Tongue (tissue), 2 donors: ENCODE results near the gene CSAD. TPM values are rescaled to one million over a fixed set of nuclear protein-coding genes. Genes with fewer than 3 reads are reported as not detected.

ENCODE experiments used
- DNase-seq: peaks from one replicate; pipeline ENCODE4 v3.0.0-alpha.2; 2015
- total RNA-seq: library from RNA; depleted of rRNA; stranded (reverse); fragments of >200 nt; gene quantifications from one replicate; pipeline ENCODE4 v1.2.3, GENCODE V29; 2014

The CSAD gene
- total RNA-seq, 1 donor from 2014 or later = 22.2 TPM

DNA sequence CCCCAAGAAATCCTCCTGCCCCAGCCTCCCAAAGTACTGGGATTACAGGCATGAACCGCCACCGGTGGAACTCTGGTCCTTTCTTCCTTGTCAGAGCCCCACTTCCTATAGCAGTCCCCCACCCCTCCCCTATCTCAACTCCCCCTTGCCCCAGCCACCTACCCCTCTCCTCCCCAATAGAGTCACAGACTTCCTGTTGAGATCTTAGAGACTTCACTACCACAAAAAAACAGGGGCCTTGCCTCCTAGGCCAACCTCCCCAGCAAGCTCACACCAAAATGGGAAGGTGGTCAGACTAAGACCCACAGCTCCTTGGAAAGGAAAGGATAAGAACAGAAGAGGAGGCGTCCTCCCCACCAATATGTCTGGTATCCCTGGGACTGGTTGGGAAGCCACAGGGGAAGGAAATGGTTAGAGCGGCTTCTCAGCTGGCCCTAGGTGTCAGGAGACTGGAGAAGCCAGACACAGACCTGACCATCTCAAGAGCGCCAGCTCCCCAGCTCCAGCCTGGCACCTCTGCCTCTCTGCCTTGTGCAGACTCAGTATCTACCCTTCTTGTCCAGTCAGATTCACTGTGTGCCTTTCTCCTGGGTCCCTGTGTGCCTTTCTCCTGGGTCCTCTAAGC lies 17.9 kb upstream of the CSAD start:
- DNase-seq = no peak

DNA sequence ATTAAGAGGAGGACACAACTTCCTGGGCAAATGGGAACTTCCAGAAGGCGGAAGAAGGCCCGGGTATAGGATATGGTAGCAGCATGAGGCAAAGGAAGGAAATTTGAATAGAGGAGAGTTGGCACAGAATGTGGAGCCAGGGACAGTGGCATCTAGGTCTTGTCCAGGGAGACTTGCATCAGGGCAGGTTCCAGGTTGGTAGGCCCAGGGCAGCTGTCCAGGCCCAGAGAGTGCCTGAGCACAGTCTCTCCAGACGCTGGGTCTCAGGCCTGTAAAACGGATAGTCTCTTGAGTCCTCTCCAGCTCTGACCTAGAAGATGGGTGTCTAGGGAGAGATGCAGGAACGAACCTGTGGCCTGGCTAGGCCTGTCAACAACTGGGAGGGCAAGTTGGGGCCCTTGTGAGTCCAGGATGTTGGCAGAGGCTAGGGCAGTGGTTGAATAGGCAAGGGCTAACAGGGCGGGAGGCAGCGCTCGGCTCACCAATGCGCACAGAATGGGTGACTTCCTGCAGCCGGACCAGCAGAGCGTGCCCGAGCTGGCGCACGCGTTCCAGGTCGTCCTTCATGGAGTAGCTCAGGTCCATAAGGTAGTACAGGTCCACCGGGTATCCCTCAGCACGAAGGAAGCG lies 16.4 kb upstream of the CSAD start:
- no peak for DNase-seq

DNA sequence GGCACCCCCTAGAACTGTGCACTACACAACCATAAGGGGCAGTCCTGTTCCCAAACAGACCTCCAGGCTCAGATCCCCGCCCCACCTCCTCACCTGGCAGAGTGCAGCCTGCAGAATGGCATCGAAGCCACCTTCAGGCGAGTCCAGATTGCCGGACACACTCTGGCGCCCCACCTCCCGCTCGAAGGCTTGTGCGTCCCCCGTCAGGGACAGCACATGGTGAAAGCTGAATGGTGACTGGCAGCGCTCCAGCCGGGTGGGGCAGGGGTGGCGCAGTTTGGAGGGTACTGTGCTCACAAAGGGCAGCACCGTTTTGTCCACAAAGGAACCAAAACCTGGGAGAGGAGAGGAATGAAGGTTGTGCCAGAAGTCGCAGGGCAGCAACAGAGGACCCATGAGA lies 15.8 kb upstream of the CSAD start:
- DNase-seq = no peak

DNA sequence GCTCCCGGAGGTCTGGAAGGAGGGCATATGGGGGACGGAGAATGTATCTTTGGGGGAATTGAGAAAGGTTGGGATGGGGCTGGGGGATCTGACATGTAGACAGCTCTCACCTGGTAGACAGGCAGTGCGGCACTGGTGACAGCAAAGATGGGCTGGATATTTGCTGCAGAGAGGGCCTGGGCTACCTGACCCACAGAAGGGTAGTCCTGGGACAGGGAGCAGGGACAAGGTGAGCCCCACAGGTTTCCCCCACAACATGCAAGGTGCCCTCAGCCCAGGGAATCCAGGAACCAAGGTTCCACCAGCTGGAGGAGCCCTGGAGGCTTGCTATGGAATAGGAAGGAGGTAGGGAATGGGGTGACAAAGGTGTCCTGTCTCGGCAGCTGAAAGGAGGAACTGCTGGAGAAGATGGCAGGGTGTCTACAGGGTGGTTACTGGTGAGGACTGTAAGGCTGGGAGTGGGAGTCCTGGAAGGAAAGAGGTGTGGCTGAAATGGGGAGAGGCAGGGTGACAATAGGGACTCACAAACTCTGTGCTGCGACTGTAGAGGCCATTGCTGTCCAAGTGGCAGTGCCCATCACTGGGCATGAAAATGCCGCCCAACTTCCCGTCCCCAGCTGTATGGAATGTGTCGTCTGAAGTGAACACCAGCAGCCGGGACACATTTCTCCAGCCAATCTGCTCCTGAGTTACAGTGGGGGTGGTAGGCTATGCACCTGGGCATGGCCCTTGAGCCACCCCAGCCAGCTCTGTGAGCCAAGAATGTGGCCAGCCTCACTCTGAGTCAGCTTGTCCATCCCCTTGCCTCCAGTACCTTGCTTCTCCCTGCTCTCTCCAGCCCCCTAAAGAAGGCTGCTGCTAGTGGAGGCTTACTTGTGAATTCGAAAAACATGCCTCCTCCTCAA lies 15.0 kb upstream of the CSAD start:
- DNase-seq = no peak

DNA sequence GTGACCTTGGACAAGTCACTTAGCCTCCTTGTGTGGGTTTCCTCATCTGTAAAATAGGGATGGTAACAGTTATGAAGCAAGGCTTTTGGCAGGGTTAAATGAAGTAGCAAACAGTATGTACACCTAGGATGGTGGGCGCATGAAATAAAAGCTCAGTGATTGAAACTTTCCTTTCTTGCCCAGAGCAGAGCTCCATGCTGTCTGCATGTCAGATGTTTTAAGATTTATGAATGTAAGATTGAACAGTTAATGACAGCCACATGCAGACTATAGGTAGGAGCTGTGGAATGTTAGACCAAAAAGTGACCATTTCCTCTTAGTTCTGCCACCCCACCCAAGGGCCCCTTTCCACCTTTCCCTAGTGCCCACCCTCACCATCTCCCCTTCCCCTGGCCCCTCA lies 14.2 kb upstream of the CSAD start:
- DNase-seq = no peak

DNA sequence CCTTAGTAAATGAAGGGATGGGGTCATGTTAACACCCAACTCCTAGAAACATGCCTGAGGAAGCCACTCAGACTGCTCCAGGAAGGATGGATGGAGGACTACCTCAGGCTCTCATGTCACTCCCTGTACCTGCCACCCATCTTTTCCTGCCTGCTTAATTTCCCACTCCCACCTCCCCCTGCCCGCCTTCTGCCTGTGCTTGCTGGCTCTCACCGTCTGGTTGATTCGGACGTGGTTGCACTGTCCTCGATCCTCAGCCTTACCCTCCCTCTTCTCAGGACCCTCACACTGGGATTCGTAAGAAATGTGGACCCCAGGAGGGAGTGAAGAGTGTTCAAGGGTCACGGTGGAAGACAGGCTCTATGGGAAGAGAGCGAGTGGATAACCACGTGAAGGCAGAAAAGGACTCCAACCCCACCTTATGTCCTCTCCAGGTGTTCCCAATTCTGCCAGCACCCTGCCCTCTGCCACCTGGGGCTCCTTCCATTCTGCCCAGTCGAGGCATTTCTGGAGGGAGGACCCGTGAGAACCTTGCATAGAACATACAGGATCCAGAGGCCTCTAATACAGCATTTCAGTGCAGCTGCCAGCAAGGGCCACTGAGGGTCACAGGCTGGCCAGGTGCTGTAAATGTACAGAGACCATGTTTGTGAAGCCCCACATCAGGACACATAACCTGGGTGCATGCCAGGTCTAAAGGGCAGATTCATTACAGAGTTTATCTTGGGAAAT lies 13.4 kb upstream of the CSAD start:
- no peak for DNase-seq

DNA sequence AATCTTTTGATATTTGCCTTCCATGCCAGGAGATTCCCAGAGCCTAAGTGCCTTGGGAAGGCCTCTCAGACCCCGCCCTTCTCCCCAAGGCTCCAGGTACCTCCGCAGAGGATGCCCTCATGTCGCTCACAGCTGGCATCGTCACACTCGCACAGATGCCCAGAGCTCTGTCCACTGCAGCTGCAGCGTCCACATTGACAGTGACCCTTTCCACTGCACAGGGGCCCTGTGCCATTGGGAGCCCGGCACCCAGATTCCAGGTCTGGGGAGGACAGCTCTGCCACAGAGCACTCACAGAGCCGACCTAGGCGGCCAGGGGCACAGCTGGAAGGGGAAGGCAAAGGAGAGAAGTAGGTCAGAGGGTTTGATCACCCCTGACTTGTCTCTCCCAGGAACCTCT lies 12.3 kb upstream of the CSAD start:
- DNase-seq = no peak

DNA sequence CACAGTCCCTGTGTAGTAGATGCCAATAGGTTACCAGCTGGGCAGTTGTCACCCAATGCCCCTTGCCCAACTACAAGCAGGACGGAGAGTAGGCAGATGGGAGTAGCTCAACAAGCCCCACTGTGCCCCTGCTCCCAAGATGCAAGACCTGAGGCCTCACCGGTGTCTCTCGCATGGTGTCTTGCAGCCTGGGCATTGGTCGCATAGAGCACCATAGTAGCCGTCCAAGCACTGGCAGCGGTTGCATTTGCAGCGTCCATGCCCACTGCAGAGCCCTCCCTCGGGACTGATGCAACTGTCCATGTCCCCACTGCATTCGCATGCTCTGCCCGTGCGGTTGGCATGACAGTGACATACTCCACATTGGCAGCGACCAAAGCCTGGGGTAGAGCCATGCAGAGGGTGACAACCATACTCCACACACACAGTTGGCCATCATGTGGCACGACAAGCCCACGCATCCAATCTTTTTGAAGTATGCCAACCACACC lies 11.9 kb upstream of the CSAD start:
- no peak for DNase-seq

DNA sequence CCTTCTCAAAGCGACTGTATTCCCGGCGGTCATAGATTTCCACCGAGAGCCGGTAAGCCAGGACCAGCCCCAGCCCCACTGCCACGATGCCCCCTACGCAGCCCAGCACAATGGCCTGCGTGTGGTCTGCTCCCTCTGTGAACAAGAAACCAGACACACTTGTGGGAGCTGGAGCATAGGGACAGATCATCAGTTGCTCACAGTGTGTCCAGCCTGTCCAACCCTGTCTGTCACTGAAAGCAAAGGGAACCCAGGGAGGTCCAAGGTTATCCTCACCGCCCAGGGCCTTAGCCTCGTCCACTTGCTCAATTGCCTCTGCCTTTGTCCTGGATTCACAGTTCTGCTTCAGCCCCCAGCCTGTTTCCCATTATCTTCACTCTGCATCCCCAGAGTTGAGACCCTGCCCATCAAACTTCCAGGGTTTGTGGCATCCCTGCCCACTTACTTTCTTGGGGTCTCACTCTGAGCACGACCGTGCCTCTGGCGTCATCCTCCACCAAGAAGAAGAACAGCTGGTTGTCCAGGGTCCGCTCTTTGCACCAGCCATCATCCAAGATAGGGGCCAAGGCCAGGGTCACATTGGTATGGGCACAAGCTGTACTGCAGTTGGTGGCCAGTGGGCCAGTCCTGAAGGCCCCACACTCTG lies 11.3 kb upstream of the CSAD start:
- no peak for DNase-seq

DNA sequence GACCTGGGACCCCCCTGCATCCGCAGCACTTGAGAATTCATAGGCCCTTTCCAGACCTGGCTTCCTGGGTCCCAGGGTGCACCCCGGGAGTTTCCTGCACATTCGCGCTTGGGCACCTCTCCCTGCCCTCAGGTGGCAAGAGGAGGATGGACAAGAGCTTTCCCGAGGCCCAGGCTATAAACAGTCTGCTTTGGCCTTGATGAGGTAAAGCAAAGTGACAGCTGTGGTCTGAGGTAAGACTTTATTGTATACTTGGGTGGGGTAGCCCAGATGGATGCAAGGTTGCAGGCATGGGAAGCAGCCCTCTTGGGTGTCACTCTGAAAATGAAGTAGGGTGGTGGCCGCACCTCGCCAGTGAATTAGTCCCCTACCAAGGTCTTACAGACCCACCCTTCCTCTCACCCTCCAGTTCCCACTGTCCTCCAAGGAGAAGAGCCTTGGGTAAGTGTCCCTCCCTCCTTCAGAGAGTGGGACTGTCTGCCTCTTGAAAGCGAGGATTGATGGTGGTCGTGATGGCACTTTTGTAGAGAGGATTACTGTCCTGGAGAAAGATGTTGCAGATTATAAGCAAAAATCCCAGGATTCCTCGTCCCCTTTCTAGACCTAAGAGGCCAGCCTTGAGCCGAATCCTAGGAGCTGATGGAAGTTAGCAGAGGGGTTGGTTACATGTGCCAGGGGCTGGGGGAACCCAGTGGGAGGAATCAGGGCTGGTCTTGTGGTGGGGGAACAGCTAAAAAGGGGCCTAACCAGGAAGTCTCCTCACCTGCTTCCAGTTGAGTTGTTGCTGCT lies 10.6 kb upstream of the CSAD start:
- no peak for DNase-seq

DNA sequence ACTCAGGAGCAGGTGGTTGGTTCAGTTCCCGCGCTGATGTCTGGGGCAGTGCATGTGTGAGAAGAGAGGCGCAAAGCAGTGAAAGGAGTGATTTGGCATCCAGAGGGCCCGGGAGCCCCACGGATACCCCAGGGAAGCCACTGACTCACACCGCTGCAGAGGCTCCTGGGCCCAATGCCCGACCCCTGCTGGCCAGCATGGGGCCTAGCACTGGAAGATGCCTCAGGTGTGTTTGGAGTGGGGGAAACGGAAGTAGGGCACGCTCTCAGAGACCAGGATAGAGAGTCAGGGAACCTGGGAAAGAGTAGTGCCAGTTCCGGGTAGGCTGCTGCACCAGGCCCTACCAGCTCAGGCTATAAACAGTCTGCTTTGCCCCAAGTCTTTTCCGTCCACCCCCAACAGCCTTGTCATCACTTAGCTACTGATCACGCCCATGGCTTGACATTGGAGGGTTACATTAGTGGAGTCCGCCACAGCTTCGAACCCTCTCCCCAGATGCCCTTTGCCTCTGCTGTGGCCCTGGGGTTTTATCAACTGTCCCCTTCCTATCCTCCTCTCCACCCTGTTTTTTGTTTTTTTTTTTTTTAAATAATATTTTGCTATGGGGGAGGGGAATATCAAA lies 9.5 kb upstream of the CSAD start:
- DNase-seq = peak; percentile 54

DNA sequence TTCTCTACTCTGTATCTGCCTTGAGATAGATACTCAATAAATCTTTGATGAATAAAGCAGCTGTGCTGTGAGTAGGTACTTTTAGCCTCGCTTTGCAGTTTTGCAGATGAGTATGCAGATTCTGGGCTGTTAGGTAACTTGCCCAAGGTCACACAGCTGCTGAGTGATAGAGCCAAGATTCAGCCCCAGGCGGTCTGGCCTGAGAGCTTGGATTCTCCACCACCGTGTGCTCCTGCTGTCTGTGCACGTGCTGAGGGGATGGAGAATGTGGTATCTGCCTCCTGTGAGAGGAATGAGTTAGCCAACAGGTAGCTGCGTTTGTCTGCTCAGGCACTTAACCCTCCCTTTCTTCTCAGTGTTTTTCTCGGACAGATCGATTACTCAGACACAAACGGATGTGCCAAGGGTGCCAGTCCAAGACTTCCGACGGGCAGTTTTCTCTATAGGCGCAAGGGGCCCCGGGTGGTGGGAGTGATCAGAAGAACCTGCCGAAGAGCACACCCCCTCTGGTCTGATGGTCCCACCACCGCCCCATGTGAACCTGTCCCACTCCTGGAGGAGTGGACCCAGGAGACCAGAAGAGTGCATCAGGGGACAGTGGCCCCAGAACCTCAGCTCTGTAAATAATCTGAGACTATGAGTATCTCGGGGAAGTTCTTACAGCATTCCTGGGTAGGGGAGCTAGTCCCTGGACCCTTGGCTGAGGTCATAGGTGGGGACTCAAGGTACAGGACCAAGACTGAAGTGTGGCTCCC lies 6.6 kb upstream of the CSAD start:
- no peak for DNase-seq

DNA sequence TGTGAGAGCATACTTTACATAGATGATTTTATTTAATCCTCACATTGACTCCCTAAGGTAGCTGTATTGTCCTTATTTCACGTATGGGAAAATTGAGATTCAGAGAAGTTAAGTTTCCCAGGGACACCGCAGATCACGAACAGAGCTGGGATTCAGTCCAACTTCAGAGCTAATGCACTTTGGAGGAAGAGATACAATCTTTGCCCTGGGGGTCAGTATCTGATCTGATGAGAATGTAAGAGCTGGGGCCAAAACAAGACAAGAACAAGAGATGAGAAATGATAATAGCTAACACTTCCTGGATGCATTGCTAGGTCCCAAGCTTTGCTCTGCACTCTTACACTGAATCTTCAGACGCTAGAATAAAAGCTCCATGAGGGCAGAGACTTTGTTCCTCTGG lies 6.0 kb upstream of the CSAD start:
- no peak for DNase-seq

DNA sequence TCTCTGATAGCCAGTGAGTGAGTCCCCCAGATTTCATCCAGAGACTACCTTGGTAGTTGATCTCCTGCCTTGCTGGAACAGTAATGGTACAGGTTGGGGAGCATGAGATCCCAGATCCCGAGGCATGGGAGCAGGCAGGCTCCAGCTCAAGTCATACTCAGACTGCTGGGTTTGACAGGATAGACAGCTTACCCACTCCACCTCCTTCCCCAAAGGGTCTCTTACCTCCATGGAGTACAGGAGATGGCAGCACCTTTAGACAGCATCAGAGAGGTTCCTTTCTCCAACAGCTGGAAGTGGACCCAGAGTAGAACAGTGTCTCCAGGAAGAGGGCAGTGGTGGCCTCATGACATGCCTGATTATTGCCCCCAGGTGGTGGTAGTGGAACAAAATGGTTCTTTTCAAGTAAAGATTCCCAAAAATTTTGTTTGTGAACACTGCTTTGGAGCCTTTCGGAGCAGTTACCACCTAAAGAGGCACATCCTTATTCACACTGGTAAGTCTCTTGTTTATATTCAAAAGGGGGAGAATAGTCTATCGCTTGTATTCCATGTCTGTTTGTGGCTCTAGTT lies 4.9 kb upstream of the CSAD start:
- DNase-seq = no peak

DNA sequence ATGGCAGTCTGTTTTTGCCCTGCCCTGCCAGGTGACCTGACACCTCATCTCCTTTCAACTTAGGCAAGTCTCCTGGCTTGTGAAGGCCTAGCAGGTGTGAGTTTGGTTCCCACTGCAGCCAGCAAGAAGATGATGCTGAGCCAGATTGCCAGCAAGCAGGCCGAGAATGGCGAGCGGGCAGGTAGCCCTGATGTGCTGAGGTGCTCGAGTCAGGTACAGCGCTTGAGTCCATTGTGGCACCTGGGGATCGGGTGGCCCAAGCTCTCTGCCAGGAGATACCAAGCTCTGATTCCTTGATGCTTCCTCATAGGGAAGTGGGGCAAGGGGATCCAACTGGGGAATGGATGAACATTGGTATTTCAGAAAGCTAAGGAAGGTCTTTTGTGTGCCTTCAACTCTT lies 4.1 kb upstream of the CSAD start:
- DNase-seq = no peak

DNA sequence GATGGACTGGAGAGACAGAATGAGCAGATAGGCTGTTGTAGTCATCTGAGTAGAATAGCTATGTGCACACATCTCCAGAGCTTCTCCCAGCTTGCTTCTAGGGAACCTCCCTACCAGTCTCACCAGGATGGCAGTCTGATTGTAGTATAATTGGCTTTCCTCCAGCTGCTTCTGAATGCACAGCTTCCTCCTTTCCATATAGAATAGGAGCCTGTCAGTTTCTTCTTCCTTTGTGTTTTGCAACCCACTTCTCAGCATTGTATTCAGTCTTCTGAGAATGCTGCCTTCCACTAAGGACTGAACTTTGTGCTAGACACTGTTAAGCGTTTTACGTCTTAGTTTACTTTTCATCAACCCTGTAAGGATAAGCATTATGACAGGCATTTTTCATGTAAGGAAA lies 2.2 kb upstream of the CSAD start:
- DNase-seq = peak; percentile 21

DNA sequence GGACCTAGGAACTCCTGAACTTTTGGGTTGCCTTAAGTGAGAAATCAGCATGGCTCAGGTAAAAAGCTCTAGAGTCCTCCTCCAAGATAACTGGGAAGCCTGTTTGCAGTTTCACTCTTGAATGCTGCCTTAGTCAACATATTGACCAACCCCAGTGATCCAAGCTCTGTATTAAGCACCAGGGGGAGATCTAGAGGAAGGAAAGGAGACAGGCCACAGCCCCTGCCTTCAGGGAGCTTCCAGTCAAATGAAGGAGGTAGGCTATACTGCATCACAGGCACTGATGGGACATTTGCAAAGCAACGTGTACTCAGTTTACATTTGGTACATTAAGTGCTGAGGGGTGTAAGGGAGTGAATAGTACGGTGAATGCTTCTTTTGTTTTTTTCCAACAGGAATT lies 1.2 kb upstream of the CSAD start:
- DNase-seq = no peak

DNA sequence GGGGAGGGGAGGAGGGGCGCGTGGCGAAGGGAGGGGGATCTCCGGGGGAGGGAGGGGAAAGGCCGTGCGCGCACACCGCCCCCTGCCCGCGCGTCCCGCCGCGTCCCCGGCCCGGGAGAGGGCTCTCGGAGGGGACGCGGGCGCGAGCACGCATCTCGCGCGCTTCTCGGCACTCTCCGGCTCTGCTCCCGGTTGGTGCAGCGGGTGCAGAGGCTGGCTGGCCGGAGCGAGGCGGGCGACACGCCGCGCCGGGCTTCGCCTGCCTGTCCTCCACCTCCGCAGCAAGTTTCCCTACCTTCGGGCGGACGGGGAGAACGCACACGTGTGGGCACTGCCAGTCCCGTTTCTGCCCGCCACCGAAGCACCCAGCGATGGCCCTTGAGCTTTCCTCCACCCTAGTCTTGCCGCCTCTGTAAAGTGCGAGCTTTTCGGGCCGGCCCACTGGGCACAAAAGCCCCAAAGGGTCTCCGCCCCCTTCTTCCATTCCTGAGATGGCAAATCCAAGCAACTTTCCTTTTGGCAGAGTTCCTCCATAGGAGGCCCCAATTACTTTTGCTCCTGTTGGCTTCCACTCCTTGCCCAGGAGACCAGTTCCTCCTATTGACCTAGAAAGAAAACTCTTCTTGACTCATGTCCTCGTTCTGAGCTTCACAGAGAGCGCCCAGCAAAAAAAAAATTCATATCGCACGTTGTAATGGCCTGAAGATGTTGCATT lies 363 bp upstream of the CSAD start:
- DNase-seq = peak; percentile 92

DNA sequence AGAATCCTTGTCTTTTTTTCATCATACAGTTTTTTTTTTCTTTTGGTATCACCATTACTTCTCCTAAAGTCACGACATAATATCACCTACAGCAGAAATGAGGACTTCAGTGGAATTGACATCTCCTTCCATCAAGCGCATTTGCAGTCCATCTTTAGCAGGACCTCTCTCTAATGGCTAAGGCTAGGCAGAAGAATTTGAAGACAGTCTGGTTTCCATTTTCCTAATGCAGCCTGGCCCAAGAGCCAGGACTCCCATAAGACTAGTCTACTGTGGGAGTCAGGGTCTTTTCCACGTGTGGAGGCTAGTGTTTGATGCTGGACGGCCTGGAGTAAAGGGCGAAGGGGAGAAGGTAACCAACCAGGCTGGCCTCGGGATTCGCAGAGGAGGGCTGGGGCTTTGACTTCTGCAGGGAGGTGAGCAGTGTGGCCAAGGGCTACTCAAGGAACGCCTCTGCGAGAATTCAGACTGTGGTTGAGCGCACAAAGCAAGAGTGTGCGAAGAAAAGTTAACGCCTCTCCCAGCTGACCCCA lies 972 bp downstream of the CSAD start:
- no peak for DNase-seq
